ENCODE measurements around the gene PTPN1.
"Not testable (repeated sequence)": the region's sequence is repeated elsewhere in the genome, so short reads cannot be mapped to it uniquely, and the experiment has no call there.

The PTPN1 gene

DNA sequence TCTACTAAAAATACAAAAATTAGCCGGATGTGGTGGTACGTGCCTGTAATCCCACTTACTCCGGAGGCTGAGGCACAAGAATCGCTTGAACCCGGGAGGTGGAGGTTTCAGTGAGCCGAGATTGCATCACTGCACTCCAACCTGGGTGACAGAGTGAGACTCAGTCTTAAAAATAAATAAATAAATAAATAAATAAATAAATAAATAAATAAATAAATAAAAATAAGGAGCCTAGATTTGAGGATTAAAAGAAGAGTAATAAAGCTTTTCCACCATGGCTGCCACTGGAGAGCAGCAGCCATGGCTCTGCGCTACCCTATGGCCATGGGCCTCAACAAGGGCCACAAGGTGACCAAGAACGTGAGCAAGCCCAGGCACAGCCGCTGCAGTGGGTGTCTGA lies 110.3 kb downstream of the PTPN1 start:
- DNase-seq = not testable (repeated sequence)

DNA sequence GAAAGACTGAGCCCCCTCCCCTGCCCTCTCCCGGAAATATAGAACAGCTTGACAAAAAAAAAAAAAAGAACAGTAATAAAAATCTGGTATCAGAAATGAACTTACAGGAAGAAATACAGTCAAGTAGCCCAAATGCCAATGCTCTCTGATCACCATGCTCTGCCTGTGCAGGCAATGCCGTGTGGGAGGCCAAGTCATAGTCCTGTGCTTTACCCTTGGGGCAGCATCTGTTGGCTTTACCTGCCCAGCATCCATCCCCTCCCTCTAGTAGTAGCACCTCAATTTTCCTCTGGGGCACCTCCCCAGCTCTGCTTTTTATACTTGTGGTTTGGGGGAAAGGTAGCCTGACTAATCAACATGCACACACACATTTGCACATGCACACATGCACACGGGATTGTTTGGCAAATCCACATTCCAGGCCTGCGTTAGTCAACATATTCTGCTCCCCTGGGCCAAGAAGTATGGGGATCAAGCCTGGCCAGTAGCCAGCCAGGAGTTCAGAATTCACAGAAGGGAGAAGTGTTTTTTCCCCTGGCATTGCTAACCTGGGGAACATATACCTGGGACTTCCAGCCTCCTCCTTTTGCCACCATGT lies 111.0 kb downstream of the PTPN1 start:
- no peak for DNase-seq

DNA sequence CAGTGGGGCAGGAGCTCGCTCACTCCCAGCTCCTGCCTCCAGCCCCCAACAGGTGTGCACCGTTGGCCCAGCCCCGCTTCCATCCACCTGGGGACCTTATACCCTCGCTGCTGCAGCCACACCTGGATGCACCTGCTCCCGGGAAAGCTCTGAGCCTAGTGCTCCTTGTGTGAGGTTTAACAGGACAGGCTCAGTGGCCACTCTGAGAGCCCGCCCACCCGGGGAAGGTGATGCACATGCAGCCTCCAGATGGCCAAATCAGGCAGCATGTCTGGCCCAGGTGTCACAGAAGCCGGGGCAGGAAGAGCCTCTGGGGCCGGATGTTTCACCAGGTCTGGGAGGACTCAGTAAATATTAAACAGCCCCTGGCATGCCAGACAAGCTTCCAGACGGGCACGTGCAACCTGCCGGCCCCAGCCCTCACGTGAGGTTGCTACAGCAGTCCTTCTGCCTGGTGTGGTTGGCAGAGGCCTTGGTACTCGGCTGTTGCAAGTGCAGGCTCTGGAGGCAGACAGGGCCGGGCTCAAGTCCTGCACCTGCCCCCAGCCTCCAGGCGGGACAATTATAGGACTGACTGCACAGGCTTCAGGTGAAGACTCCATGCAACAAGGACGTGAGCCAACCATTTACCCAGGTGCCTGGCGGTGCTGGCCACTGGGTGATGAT lies 114.3 kb downstream of the PTPN1 start:
- no peak for DNase-seq

DNA sequence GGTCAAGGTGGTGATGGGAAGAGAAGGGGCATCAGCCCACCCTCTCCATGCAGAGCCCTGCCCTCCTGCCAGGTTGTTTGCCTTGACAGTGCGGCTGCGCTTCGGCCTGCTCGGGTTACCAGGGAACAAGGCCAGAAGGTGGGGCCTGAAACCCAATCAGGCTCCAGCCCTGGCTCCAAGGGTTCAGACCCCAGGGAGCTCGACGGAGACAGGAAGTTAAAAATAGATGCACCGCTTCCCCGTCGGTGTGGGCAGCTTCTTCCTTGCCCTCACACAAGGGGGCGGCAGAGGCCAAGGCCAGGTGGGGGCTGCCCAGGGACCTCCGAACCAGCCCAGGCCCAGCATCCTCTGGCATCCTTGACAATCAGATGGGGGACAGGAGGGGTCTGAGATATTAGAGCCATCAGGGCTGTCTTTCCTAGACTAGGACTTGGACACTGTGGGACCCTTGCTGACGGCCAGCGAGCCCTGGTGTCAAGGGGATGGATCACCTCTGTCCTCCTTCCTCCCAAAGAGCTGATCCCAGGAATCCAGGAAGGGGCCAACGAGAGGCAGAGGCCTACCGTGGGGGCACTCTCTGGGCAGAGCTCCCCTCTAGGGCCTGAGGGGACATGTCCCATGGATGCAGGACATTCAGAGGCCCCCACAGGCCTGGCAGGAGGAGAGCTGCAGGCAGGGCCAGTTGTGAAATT lies 115.9 kb downstream of the PTPN1 start:
- DNase-seq = peak; percentile 15

DNA sequence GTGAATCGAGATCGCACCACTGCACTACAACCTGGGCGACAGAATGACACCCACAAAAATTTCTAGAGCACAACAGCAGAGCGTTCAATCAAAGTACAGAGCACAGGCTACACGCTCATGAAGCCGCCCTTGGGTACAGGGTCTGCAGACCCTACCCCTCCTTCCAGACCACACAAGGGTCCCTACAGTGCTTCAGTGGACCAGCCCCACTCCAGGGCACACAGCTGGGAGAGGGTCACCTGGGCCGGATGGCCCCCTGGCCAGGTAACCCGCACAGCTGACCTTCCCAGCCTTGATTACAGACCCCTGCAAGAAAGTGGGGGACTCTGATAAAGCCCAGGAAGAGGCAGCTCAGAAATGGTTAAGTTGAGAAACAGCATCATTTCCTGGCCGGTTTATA lies 117.6 kb downstream of the PTPN1 start:
- no peak for DNase-seq

DNA sequence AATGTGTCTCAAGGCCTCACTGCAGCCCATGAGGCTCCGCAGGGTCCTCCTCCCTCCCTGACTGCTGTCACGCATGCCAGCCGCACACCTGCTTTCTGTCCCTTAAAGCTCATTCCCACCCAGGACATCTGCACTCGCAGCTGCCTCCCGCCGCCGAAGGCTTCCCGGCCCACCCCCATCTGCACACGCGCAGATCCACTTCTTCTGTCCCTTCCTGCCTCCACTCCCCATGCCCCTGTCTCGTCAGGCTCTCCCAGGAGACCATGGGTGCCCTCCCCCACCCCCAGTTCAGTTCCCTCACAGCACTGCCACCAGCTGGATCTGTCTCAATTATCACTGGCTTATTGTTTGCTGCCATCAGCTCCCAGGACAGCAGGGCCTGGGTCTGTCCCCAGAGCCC lies 118.1 kb downstream of the PTPN1 start:
- DNase-seq = no peak

DNA sequence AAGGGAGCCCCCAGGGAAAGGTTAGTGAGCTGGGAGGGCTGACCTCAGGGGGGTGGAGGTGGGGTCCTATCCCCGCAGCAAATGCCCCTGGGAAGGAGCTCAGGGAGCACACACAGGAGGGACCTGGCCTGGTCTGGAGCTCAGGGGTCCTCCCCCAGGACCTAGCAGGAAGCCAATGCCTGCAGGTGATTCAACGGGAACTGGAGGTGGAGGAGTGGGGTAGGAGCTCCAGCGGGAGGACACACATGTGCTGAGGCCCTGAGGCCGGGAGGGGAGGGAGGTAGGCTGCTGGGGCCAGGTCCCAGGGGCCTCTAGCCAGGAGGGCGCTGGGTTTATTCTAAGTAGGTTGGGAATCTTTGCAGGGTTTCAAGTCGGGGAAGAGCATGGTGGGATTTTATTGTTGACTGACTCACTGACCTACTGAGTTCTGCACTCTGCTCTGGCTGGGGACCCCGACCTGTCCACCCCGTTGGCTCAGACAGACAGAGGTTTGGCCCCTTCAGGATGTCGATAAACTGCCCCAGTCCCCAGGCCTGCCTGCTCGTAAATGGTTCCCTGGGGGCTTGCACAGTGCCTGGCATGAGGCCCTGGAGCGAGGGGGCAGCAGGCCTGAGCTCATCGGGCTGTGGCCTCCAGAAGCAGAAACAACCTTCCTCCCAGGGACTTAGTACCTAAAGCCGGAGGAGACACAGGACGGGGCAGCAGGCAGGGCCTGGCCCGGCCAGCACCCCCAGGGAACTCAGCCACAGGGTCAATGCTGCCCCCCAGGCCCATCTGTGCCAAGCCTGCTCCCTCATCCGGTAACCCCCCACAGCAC lies 118.9 kb downstream of the PTPN1 start:
- DNase-seq = no peak

DNA sequence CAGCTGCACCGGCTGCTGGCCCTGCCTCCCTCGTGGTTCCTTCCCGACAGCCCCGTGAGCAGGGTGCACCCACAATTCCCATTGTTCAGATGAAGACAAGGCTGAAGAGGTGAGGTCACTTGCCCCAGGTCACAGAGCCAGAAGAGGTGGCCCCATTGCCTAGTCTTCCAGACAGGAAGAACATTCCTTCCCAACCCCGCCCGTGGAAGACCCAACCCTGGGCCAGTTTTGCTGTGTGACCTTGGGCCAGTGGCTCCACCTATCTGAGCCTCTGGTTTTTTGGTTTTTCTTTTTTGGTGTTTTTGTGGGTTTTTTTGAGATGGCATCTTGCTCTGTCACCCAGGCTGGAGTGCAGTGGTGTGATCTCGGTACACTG lies 119.5 kb downstream of the PTPN1 start:
- no peak for DNase-seq

DNA sequence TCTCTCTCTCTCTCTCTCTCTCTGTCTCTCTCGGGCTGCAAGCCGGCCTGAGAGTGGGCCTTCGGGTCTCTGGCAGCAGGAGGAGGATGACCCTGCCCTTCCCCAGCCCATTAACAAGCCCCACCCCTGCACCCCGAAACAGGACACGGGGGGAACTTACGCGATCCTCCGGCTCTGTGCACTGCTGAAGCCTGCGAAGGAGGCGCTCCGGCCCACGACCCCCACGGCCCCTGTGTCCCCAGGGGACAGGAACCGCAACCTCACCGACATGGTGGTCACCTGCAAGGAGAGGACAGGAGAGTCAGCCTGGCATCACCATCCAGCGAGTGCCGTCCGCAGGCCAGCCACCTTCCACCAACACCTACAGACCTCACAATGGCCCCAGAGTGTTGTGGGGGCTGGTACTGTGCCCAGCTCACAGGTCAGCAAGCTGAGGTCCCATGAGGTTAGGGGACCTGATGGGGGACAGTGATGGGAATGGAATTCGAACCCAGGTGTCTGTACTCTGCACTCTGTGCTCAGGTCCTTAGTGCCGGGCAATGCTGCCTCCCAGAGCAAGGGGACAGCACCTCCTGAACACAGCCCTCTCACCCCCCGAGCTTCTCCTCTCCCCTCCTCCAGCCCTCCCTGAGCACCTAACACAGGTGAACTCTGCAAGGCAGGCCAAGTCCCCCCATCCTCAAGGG lies 120.5 kb downstream of the PTPN1 start:
- no peak for DNase-seq

DNA sequence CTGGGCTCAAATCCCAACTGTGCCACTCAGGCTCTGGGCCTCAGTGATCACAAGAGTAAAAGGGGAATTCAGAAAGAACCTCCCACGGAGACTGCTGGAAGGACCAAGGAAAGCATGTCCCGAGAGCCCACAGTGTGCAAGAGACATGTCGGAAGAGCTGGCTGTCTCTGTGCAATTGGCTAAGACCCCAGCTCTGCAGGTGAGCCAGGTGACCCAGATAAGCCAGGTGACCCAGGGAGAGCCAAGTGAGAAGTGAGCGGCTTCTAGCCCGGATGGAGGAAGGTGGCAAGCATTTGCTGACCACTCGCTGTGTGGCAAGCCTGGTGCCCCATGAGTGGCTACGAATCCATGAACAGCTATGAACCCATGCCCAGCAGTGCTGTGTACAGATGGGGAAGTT lies 122.1 kb downstream of the PTPN1 start:
- no peak for DNase-seq

DNA sequence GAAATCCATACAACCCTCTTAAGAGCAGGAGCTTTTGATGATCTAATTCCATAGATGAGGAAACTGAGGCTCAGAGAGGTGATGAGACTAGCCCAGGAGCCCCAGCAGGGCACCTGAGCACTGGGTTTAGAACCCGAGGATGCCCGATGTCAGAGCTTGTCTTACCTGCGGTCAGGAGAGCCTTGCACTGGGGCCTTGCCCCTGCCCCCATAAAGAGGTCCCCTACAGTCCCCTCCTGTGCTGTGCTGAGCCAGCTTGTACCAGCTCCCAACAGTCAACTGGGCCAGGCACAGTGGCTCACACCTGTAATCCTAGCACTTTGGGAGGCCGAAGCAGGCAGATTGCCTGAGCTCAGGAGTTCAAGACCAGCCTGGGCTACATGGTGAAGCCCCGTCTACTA lies 122.5 kb downstream of the PTPN1 start:
- no peak for DNase-seq

DNA sequence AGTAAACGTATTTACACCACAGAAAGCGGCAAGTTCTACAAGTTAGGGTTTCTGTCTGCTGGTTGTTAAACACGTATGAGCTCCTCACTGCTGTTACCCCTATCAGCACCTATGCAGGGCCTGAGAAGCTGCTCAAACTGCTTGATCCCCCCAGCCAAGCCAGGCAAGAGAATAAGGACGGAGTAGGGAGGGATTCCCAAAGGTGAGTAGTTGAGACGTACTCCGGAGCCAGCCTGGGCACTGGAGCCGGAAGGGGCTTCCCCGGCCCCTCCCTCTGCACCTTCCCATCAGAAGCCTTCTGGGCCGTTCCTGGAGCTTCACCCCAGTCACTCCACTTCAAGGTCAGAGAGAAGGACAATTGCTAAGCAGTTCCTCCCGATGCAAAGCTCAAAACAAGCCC lies 123.2 kb downstream of the PTPN1 start:
- no peak for DNase-seq

DNA sequence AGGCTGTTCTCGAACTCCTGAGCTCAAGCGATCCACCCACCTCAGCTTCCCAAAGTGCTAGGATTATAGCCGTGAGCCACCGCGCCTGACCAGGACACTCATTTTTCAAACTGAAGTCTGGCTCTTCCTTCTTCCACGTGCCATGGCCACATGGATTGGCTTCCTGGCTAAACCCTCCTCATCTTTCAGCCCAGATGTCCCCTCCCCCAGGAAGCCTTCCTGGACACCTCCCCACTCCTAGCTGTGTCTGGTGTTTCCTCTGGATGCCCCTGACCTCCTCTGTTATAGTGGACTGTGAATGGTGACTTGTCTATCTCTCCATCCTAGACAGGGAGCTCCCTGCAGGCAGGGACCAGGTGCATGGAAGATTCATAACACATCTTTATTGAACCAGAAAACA lies 124.0 kb downstream of the PTPN1 start:
- DNase-seq = no peak
